ENCODE results near the gene LARP6.

DNA sequence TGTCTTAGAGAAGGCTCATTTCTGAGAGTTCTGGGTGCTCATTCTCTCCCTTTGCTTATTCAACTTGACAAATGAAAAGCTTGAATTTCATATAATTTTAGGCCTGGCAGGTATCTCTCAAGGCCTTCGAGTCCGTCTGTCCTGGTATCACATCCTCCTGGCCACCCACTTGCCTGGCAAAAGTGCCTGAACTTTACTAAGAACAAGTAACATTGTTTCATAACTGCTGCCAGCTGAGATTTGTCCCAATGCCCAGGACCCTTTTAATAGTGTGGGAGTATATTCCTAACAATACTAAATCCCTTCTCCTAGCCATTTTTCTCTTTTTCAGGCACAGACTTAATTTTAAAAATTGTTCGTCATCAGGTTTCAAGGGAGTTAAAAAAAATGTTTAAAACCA lies 18.1 kb downstream of the LARP6 start:
- TF ChIP-seq, protein P1, sequence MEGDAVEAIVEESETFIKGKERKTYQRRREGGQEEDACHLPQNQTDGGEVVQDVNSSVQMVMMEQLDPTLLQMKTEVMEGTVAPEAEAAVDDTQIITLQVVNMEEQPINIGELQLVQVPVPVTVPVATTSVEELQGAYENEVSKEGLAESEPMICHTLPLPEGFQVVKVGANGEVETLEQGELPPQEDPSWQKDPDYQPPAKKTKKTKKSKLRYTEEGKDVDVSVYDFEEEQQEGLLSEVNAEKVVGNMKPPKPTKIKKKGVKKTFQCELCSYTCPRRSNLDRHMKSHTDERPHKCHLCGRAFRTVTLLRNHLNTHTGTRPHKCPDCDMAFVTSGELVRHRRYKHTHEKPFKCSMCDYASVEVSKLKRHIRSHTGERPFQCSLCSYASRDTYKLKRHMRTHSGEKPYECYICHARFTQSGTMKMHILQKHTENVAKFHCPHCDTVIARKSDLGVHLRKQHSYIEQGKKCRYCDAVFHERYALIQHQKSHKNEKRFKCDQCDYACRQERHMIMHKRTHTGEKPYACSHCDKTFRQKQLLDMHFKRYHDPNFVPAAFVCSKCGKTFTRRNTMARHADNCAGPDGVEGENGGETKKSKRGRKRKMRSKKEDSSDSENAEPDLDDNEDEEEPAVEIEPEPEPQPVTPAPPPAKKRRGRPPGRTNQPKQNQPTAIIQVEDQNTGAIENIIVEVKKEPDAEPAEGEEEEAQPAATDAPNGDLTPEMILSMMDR (IDR thresholded peaks at IDR 0.05), result no peak
- no peak for TF ChIP-seq POLR2A (IDR thresholded peaks at IDR 0.05)

Measured in body of pancreas (tissue), 4 donors.